Body of pancreas (tissue), 4 donors: Measurements from ENCODE around the gene SYAP1.

ENCODE experiments used
- POLR2A ChIP-seq, 3 donors: fragments of 450-650 bp; IDR thresholded peaks; one replicate each; pipeline ENCODE4 v1.6.1; 2016; ENCODE audit warnings: antibody characterized with exemption in 3 of 3, mild to moderate bottlenecking in 2 of 3
- TF ChIP-seq, protein P1 (sequence below), 7 experiments: fragments of 450-650 bp in 4 of 7; fragments of 200-600 bp in 3 of 7; sonication (generic) in 3 of 7; IDR thresholded peaks; one replicate each; pipeline ENCODE4 v1.5.1; 2016 to 2019; ENCODE audit warnings: antibody characterized with exemption in 7 of 7

DNA sequence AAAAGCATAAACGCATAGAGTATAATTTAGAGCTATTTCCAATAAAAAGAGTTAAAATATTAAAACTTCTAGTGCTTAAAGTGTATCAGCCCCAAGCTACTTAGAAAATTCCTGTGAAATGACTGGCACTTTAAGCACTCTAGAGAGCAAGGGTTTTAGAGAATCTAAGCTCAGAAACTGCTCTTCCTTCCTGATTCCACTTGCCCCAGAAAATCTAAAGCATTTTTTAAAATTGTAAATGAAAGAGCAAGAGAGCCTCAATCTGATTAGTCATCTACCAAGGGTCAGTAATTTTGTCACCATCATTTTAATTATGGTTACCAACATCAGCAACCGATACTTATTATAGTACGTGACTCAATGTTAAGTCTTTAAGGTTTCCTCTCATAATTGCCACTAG is 31.9 kb upstream of the SYAP1 start:
- TF ChIP-seq, protein P1, sequence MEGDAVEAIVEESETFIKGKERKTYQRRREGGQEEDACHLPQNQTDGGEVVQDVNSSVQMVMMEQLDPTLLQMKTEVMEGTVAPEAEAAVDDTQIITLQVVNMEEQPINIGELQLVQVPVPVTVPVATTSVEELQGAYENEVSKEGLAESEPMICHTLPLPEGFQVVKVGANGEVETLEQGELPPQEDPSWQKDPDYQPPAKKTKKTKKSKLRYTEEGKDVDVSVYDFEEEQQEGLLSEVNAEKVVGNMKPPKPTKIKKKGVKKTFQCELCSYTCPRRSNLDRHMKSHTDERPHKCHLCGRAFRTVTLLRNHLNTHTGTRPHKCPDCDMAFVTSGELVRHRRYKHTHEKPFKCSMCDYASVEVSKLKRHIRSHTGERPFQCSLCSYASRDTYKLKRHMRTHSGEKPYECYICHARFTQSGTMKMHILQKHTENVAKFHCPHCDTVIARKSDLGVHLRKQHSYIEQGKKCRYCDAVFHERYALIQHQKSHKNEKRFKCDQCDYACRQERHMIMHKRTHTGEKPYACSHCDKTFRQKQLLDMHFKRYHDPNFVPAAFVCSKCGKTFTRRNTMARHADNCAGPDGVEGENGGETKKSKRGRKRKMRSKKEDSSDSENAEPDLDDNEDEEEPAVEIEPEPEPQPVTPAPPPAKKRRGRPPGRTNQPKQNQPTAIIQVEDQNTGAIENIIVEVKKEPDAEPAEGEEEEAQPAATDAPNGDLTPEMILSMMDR (IDR thresholded peaks at IDR 0.05) = no peak
- no peak for TF ChIP-seq POLR2A (IDR thresholded peaks at IDR 0.05)
